COR-L47 (cell line): Measurements from ENCODE around the gene SLC35F3.
A peak's percentile ranks its signal among the peaks of the same experiment; 100 is the strongest.
"Not testable (repeated sequence)": the region's sequence is repeated elsewhere in the genome, so short reads cannot be mapped to it uniquely, and the experiment has no call there.

ENCODE experiments used
- DNase-seq: peaks from one replicate; lab custom pipeline; 2025; lab: John Stamatoyannopoulos, UW

Gene SLC35F3

GRCh38 chr1:234197839-234198238 lies 293.4 kb downstream of the SLC35F3 start:
- peak; percentile 25 for DNase-seq

GRCh38 chr1:234199476-234200127 lies 295.1 kb downstream of the SLC35F3 start:
- DNase-seq = no peak

- DNase-seq = no peak
Measured at GRCh38 chr1:234200566-234200965, 296.1 kb downstream of the SLC35F3 start.

- no peak for DNase-seq
Measured at GRCh38 chr1:234201600-234201999, 297.1 kb downstream of the SLC35F3 start.

- no peak for DNase-seq
Measured at GRCh38 chr1:234205966-234206365, 301.5 kb downstream of the SLC35F3 start.

- DNase-seq = no peak
Measured at GRCh38 chr1:234206651-234207284, 302.3 kb downstream of the SLC35F3 start.

GRCh38 chr1:234208351-234208750 lies 303.9 kb downstream of the SLC35F3 start:
- no peak for DNase-seq

GRCh38 chr1:234208791-234209190 lies 304.3 kb downstream of the SLC35F3 start:
- no peak for DNase-seq

GRCh38 chr1:234210429-234210828 lies 306.0 kb downstream of the SLC35F3 start:
- DNase-seq = not testable (repeated sequence)

- DNase-seq = not testable (repeated sequence)
Measured at GRCh38 chr1:234211855-234212254, 307.4 kb downstream of the SLC35F3 start.

GRCh38 chr1:234212764-234213657 lies 308.5 kb downstream of the SLC35F3 start:
- peak; percentile 45 for DNase-seq

- no peak for DNase-seq
Measured at GRCh38 chr1:234213658-234214128, 309.2 kb downstream of the SLC35F3 start.

GRCh38 chr1:234214129-234214910 lies 309.8 kb downstream of the SLC35F3 start:
- DNase-seq = peak; percentile 17

- no peak for DNase-seq
Measured at GRCh38 chr1:234214911-234215892, 310.7 kb downstream of the SLC35F3 start.

GRCh38 chr1:234216116-234216703 lies 311.7 kb downstream of the SLC35F3 start:
- DNase-seq = no peak

- no peak for DNase-seq
Measured at GRCh38 chr1:234217316-234217840, 312.9 kb downstream of the SLC35F3 start.

- no peak for DNase-seq
Measured at GRCh38 chr1:234218078-234218477, 313.6 kb downstream of the SLC35F3 start.

- DNase-seq = no peak
Measured at GRCh38 chr1:234219711-234220110, 315.2 kb downstream of the SLC35F3 start.

- no peak for DNase-seq
Measured at GRCh38 chr1:234221601-234222000, 317.1 kb downstream of the SLC35F3 start.
